Measurements from ENCODE around the gene CIB4.

CIB4 gene

DNA sequence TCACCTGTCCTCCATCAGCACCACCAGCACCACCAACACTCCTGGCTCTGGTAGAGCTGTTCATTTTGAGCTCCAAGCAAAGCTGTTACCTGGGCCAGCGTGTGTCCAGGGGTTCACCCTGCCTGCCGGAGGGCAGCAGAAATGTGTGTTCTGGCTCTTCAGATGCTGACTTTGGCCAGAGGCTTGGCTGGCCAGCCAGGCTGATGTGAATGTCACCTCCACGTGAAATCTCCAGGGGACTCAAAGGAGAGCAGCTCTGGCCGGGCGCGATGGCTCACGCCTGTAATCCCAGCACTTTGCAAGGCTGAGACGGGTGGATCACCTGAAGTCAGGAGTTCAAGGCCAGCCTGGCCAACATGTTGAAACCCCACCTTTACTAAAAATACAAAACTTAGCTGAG is 33.5 kb downstream of the CIB4 start:
- DNase-seq (ENCODE audit: low read depth) = no peak

DNA sequence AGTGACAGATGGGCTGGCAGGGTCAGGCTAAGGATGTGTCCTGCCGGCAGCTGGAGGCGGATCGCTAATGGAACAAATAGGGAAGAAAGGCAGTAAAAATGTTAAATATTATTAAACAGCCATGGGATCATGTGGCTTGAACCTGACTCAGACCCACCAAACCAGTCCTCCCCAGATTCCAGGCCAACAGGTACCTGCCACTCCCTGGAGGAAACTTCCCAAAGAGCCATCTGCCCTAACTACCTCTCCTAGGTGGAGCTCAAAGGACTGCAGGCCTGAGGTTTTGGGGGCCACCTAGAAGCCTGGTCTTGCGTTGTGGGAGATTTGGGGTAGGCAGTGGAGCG is 34.3 kb downstream of the CIB4 start:
- DNase-seq (ENCODE audit: low read depth) = no peak

DNA sequence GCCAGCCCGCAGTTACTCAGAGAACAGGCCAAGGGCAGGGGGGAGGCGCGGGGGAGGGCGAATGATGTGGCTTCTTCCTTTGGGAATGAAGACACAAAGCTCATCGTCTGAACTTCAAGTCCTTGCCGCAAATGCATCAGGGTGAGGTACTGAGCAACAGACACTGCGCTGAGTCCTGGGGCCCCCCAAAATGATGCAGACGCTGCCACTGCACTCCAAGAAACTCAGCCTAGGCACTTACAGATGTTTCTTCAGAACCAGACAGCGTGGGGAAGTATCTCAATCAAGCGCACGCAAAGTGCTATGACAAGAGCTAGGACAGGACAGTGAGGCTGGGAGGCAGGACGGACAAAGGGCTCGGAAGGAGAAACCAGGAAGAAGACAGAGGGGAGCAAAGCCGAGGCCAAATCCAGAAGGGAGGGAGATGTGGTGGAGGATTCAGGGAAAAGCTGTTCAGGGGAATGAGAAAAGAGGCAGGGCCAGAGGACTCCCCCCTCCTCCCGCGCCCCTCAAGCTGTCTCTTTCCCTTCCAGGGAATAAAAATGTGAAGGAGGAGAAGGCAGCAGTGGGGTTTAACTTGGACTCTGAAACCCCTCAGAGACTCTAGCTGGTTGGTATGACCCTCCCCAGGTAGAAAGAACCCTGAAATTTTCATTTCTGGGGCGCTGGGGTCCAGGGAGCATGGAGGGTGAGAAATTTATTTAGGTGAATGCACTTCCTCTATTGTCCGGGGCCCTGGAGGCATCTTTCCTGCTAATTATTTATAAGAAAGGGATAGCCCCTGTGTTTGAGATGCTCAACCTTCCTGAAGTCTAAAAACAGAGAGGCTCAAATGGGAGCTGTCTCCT is 34.9 kb downstream of the CIB4 start:
- DNase-seq (ENCODE audit: low read depth) = no peak

DNA sequence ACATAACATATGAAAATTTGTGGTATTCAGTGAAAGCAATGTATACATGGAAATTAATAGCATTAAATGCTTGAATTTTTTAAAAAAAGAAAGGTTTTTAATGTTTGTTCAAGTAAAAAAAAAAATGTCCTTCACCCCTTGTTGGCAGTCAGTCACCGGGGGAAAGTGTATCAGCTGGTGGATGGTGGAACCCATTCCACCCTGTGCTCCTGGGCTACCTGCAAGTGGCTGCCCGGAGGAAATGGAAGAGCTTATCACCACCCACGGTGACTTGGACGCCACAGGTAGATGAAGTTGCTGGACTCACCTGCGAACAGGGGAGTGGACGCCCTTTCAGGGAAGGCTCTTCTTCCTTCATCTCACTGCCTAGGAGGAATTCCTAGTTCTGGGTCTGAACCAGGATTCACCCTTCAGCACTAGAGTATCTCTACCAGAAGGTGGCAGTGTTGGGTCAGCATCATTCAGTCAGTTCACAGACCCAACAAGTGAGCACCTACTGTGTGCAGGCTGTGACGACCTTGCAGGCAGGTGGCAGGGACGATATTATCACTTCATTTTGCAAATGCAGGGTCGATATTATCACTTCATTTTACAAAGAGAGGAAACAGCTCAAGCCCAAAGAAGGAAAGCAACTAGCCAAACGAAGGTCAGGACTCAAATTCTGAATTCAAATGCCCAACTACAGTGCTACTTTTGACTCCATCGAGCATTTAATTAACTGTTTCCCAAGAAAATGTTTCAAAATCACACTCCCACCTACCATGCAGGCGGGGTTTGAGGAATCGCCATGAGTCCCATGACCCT is 35.8 kb downstream of the CIB4 start:
- no peak for DNase-seq (ENCODE audit: low read depth)

DNA sequence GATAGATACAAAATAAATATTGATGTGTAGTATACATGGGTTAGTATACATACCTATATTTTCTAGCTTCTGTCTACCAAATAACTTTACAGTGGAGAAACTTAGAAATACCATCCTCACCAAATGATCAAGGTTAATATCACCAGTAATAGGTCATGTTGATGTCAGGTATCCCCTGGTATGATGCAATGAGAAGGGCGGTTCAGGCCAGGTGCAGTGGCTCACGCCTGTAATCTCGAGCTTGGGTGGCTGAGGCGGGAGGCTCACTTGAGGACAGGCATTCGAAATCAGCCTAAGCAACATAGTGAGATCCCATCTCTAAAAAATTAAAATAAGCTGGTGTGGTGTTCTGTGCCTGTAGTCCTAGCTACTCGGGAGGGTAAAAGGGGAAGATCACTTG is 38.6 kb downstream of the CIB4 start:
- DNase-seq (ENCODE audit: low read depth) = no peak

DNA sequence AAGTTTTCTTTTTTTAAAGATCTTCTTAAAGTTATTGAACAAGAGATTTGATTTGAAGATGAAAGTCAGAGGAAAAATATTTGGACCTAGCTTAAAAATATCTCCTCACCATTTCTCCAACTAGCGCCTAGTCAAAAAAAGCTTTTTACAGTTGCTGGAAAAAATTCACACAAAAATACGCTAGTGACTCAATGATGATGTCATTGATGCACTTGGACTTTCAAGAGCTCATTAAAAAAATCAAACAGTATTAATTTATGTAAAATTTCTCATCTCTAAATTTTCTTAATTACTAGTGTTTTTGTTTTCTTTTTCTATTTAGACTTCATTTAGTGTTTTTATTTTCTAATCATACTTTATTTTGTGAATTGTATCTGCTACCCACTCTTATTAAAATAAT is 41.8 kb downstream of the CIB4 start:
- no peak for DNase-seq (ENCODE audit: low read depth)

DNA sequence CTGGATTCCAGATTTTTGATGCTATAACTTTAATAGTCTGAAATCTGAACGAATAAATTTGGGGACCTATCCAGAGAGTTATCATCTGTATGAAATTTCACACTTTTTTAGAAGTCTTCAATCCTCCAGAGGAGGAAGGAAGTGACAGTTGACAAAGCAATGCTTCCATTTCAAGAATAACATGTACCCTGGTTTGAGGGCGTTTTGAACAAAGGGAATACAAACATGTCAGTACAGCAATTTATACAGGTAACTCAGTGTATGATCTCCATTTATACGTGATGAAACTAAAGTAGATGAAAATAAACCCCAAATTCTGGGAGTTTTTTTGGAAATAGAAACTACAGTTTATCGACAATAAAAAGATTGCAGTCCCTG is 42.2 kb downstream of the CIB4 start:
- no peak for DNase-seq (ENCODE audit: low read depth)

DNA sequence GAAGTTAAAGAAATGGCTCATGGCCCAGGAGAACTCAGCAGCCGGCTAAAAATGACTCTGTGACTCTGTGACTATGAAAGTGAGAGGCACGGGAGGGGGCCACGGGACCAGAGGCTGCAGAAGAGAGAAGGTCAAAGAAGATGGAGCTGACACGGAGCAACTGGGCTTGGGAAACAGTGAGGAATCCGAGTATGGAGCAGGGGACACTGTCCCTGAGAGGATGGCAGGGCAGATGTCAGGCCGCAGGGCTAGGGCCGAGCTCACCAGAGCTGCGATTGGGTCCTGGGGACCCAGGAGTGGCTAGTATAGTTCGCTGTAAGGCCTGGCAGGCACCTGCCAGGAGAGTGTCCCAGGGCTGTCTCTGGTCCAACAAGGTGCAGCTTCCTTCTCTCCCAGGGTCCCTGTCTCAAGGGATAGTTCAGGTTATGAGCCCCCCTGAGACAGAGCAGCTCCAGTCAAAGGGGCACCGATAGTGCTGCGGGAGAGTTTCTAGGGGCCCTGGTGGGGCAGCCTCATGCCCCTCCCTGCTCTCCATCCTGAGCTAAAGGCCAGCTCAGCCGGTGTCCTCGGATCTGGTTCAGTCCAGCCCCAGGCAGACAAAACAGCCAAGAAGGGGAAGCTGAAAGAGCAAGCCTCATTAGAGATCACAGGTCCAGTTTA is 42.7 kb downstream of the CIB4 start:
- DNase-seq (ENCODE audit: low read depth) = no peak

DNA sequence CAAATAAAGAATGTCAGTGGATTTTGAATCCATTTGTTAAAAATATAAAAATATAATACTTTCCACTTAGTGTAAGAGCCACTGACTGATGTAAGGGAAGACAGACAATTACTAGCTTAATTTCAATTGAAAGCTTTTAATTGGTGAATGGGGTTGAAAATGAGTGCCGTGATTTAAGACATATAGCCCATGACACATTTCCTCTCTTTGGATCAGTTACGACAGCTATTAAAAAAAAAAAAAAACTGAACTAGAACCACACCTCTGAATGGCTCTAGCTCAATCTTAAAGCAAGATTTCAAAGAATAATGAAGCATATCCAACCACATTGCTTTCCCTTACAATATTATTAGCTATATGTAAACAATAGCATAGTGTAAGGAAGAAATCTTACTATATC is 44.0 kb downstream of the CIB4 start:
- DNase-seq (ENCODE audit: low read depth) = no peak

DNA sequence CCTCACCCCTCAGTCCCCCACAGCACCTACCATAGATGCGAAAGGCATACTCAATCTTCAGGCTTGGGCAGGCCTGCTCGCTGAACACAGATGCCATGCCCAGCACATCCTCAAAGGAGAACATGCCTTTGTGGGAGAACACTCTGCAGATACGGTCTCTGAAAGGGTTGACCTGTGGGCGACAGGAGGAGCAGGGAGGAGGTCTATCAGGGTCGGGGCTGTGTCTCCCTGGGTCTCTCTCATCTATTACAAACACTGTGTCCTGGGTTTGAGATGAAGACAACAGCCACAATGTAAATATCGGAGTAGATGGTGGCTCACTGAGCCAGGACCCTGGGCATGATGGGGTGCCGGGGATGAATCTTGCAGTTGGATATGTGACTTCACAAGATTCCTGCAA is 46.0 kb downstream of the CIB4 start:
- DNase-seq (ENCODE audit: low read depth) = no peak

DNA sequence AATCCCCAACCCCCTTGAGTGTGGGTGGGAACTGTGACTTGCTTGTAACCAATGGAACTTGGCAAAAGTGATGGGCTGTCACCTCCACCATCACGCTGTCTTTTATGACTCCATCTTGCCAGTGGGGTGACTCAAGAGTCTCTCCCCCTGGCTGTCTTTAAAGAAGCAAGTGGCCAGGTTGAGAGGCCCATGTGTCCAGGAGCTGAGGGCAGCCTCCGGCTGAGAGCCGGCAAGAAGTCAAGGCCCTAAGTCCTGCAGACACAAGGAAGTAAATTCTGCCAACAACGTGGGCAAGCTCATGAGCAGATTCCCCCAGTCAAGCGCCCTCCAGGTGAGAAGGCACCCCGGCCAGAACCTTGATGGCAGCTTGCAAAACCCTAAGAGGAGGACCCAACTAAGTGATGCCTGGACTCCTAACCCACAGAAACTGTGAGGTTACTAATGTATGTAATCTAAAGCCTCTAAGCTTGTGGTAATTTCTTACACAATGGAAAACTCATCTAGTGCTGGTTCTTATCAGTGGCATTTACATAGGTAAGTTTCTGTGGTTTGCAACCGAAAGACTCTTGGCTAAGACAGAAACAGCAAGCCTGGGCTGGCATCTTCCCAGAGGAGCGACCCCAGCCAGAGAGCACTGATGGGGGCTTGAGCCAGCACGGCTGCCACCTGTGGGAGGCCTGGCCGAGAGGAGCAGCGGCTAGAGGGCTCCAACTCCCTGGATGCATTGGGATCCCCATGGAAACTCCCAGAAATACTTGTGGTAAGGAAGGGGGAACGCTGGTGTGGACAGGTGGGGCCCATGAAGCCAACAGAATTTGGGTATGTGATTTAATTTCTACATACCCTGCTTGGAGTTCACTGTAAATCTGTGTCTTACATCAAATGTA is 49.3 kb downstream of the CIB4 start:
- no peak for DNase-seq (ENCODE audit: low read depth)

DNA sequence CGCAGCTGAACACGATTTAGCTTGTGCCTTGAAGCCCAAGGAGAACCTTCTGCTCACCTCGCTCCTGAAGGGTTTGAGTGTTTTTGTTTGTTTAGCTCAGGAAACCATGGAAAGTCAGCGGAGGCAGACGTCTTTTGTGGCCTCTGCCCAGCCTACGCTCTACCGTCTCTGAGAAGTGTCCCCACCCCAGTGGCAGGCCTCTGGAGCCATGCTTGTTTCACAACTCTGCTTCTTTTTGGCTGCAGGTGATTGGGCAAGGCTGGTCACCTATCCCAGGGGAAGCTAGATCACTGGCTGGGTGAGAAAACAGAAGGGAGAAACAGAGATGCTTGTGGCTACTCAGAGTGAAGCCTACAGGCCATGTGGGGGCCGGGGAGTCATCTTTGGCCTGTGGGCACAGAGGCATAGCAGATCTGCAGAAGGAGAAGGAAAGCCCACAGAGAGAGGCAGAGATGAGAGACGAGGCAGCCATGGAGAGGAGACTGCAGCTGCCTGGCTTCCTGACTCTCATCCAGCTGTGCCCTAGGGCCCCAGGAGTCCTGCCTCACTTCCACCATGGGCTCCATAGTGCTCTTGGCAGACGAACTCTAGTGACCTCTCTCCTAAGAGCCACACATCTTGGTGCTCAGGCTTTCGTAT is 50.1 kb downstream of the CIB4 start:
- no peak for DNase-seq (ENCODE audit: low read depth)

DNA sequence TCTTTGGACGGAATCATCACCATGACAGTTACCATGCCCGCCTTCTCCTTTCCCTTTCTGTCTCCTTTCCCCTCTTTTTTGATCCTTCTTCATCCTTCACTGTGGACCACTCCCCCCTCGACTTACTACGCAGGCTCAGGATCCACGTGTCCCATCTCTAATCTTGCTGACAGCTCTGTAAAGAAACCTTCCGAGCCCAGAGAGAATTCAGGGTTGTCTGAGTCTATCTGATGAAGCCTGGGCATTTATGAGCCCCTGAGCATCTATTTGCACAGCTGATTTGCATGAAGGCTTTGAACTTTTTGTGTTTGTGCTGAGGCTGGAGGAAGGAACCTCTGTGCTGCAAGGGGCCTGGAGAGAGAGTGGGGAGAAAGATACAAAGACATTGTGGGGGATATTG is 50.7 kb downstream of the CIB4 start:
- DNase-seq (ENCODE audit: low read depth) = no peak

DNA sequence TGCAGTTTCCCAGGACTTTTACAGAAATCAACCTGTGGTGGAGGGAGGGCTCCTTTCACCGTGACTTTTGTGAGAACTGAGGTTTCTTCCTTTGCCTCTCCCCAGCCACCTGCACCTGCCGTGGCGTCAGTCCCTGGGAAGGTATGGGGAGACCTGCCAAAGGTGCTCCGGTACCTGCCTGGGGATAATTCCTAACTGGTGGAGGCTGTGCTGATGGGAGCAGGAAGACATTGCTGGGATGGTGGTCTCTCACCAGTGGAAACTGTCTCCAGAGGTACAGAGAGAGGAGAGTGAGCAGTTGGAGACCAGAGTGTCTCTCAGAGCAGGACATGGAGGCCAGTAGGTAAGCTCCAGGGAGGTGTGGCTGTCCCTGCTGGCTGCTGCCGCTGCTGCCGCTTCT is 52.6 kb downstream of the CIB4 start:
- no peak for DNase-seq (ENCODE audit: low read depth)

DNA sequence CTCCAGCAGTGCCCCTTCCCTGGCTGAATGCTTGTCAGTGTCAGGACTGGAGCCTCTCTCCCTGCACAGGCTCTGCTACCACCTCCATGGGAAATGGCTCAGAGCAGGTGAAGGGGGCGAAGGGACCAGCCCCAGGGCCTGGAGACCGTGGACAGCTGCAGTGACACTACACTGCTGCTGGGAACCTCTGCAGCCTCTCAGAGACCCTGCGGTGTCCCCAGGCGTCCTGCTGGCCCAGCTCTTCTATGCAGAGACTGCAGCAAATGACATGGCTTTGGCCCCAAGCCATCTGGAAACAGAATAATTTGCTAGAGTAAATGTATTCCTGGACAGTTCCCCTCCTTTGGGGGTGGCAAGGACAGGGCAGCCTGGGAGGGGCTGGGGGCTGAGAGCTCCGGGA is 53.2 kb downstream of the CIB4 start:
- no peak for DNase-seq (ENCODE audit: low read depth)

DNA sequence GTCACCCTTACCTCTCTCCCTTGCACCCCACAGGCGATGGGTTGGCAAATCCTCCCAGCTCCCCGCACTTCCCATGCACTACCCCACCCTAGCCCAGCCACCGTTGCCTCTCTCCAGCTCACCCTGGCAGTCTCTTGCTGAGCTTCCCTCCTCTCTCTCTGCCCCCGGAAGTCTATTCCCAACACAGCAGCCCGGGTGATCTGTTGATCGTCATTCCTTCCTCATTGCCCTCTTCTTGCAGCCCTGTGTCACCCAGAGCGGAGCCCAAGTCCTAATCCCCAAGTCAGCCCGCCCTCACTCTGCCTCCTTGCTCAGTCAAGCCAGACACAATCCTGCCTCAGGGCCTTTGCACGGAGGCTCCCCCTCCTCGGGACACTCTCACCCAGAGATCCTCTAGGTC is 55.2 kb downstream of the CIB4 start:
- DNase-seq (ENCODE audit: low read depth) = no peak

DNA sequence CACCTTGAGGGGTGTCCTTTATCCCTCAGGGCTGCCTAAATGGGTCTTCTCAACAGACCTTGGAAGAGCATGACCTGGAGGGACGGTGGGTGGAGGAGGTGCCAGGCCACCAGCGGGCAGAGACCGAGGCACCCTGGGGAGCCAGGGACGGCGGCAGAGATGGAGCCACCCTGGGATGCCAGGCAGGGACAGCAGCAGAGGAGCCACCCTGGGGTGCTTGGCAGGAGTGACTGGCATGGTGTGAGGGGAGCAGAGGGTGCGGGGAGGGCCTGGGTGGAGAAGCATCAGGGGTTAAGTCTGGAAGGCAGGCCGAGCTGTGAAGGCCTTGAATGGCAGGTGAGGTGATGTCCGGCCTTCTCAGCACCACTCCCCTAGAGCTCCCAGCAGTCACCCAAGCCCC is 56.1 kb downstream of the CIB4 start:
- DNase-seq (ENCODE audit: low read depth) = no peak

DNA sequence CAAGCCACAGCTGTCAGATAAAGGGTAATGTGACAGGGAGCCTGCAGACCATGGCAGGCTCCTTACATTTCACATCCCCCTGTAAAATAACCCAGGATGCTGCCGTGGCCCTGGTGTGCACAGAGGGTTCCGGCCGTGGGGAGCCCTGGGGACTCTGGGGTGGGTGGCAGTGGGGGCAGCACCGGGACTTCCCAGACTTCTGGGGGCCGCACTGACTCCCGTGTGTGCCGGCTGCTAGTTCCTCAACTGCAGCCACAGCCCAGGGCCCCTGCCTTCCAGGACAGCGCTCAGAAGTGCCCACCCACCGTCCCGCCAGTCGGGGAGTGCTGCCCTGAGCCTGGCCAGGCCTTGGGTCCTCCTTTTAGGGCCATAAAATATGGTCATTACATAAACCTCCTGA is 56.5 kb downstream of the CIB4 start:
- DNase-seq (ENCODE audit: low read depth) = no peak

DNA sequence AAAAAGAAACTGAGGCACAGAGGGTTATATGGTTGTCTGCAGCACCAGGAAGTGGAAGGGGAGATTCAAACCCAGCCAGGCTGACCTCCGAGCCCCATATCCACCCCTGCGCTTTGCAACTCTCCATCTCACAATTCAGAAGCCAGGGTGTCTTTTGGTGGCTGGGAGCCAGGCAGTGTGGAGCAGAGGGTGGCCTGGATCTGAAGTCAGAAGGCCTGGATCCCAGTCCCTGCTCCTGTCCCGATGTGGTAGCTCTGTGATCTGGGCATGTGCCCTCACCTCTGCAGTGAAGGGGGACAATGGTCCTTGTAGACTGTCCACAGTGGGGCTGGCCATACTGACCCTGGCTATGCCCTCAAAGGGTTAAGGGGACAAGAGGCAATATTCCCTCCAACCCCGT is 57.0 kb downstream of the CIB4 start:
- DNase-seq (ENCODE audit: low read depth) = no peak

DNA sequence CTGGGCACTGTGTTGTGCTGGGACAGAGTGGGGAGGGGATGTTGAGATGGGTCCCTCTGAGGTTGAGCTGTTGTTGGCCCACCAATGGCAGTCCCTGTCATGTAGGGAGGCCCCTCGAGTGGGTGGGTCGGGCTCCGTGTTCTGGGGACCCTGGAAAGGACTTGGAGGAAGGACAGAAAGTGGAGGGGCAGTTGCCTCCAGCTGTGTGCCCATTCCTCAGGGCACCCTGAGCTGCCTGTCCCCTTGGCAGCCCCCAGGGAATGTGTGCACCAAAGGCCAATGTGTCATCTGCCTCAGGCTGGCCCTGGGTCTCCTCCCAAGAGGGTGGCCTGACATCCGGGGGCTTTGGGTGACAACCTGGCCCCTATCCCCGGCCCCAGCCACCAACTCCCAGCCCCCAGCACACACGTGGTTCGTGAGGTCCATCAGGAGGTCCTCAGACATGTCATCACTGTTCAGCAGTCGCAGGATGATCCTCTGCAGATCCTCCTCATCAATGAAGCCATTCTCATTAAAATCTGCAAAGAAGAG is 57.7 kb downstream of the CIB4 start:
- DNase-seq (ENCODE audit: low read depth) = no peak

DNA sequence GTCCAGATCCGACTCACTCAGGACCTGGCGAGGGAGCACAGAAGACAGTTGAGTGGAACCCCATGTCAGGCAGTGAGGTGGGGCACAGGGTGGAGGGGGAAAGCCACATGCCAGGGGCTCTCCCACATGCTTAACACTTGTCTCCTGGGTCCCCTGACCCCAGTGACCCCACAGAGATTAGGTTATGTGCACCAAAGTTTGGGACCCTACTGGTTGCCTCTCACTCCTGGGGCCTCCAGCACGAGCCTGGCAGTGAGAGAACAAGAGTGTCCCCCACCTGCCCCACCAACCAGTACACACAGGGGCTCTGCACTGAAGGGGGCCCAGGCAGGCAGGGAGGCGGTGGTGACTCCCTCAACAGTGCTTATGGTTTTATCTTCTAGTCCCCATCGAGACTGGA is 58.3 kb downstream of the CIB4 start:
- no peak for DNase-seq (ENCODE audit: low read depth)
